Hepatocyte (in vitro differentiated cells): ENCODE data around the gene TTC28.

Experiments
- EZH2 ChIP-seq: fragments of 200-600 bp; sonication (generic); IDR thresholded peaks from 2 replicates; pipeline ENCODE4 v1.6.1; 2016; ENCODE audit warnings: antibody characterized with exemption, mild to moderate bottlenecking, borderline replicate concordance
- EZH2phosphoT487 ChIP-seq: fragments of 200-600 bp; sonication (generic); IDR thresholded peaks from one replicate; pipeline ENCODE4 v1.6.1; 2018; ENCODE audit warnings: antibody characterized with exemption, mild to moderate bottlenecking, low read depth, moderate library complexity; ENCODE audit not compliant: unreplicated experiment, severe bottlenecking
- TF ChIP-seq, protein P1 (sequence below): fragments of 200-600 bp; sonication (generic); IDR thresholded peaks from 2 replicates; pipeline ENCODE4 v1.5.1; 2016; ENCODE audit warnings: antibody characterized with exemption, mild to moderate bottlenecking; ENCODE audit not compliant: poor library complexity

DNA sequence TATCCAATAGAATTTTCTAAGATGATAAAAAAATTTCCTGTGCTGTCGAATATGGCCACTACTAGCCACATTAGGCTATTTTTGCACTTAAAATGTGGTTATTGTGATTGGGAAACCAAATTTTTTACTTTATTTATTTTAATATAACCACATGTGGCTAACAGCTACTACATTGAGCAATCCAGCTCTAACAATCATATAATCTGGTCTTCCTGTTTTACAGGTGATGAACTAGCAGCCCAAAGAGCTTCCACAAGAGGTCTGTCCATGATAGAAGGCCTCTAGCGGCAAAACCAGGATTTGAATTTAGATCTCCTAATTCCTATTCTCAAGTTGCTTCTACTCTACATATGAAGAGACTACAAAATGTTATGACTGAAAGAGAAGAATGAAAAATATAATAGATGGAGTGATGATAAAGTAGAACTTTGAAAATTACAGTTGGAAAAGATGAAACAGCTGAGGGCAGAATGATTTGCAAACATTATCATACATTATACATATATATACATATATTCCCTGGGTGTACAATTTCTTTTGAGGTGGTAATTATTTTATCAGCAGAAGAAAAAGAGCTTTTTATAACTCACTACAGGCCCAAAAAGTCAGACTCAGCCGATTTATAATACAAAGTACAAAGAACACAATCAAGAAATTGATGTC is 397.1 kb downstream of the TTC28 start:
- TF ChIP-seq, protein P1, sequence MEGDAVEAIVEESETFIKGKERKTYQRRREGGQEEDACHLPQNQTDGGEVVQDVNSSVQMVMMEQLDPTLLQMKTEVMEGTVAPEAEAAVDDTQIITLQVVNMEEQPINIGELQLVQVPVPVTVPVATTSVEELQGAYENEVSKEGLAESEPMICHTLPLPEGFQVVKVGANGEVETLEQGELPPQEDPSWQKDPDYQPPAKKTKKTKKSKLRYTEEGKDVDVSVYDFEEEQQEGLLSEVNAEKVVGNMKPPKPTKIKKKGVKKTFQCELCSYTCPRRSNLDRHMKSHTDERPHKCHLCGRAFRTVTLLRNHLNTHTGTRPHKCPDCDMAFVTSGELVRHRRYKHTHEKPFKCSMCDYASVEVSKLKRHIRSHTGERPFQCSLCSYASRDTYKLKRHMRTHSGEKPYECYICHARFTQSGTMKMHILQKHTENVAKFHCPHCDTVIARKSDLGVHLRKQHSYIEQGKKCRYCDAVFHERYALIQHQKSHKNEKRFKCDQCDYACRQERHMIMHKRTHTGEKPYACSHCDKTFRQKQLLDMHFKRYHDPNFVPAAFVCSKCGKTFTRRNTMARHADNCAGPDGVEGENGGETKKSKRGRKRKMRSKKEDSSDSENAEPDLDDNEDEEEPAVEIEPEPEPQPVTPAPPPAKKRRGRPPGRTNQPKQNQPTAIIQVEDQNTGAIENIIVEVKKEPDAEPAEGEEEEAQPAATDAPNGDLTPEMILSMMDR, result no peak
- TF ChIP-seq EZH2 (no peak), EZH2phosphoT487 (no peak)
